OCI-LY7 (cell line): ENCODE measurements around the gene SPRN. TPM values are rescaled to one million over a fixed set of nuclear protein-coding genes. Genes with fewer than 3 reads are reported as not detected.

Experiments
- BruUV-seq: library from RNA; stranded (reverse); fragments of 400-500 nt; replicated peaks from 2 replicates; lab custom pipeline; 2021; lab: Mats Ljungman, UMichigan
- CTCF ChIA-PET: fragments of 300-600 bp; sonication (Branson Sonifier 250); formaldehyde crosslinking; loops from one replicate; lab custom pipeline; 2022; ENCODE audit warnings: antibody characterized with exemption; ENCODE audit not compliant: unreplicated experiment; lab: Charles Lee
- POLR2A ChIA-PET: fragments of 300-600 bp; sonication (Branson Sonifier 250); formaldehyde crosslinking; loops from one replicate; lab custom pipeline; 2022; ENCODE audit warnings: antibody characterized with exemption; lab: Charles Lee
- DNase-seq: peaks from one replicate; pipeline ENCODE4 v3.0.0-alpha.2; 2015; ENCODE audit warnings: low spot score
- H2AFZ ChIP-seq: fragments of 200-600 bp; sonication (generic), shearing (Covaris generic); 2 replicates; pipeline ENCODE4 v1.6.1; 2014; ENCODE audit warnings: mild to moderate bottlenecking, antibody characterized with exemption, low read length, moderate library complexity
- H3K27ac ChIP-seq: fragments of 200-600 bp; sonication (generic); 2 replicates; pipeline ENCODE4 v1.5.1; 2014; ENCODE audit warnings: mixed run types, low read depth, mild to moderate bottlenecking, moderate library complexity, low read length, inconsistent platforms; ENCODE audit not compliant: poor library complexity, severe bottlenecking
- H3K36me3 ChIP-seq: fragments of 200-600 bp; sonication (generic); 2 replicates; pipeline ENCODE4 v1.6.1; 2014; ENCODE audit warnings: mild to moderate bottlenecking, antibody characterized with exemption, low read length, moderate library complexity, mixed read lengths; ENCODE audit not compliant: insufficient read depth
- H3K4me1 ChIP-seq: fragments of 200-600 bp; sonication (generic); 2 replicates; pipeline ENCODE4 v1.5.1; 2014; ENCODE audit warnings: mild to moderate bottlenecking, low read length; ENCODE audit not compliant: insufficient read depth, poor library complexity, severe bottlenecking
- H3K4me2 ChIP-seq: fragments of 200-600 bp; sonication (generic); 2 replicates; pipeline ENCODE4 v1.6.1; 2014; ENCODE audit warnings: mild to moderate bottlenecking, low read length
- H3K4me3 ChIP-seq: fragments of 200-600 bp; sonication (generic); 2 replicates; pipeline ENCODE4 v1.5.1; 2014; ENCODE audit warnings: mild to moderate bottlenecking, low read depth, low read length; ENCODE audit not compliant: poor library complexity, severe bottlenecking
- H3K79me2 ChIP-seq: fragments of 200-600 bp; sonication (generic); 2 replicates; pipeline ENCODE4 v1.6.1; 2016; ENCODE audit warnings: low read depth, mild to moderate bottlenecking, low read length, moderate library complexity, mixed read lengths; ENCODE audit not compliant: insufficient read depth
- H3K9me2 ChIP-seq: fragments of 200-600 bp; sonication (generic); 2 replicates; pipeline ENCODE4 v1.6.1; 2016; ENCODE audit warnings: mild to moderate bottlenecking, low read length, mixed read lengths; ENCODE audit not compliant: insufficient read depth
- H3K9me3 ChIP-seq: fragments of 200-600 bp; sonication (generic); 2 replicates; pipeline ENCODE4 v1.6.1; 2014; ENCODE audit warnings: mild to moderate bottlenecking, mixed run types, low read length, mixed read lengths
- H4K20me1 ChIP-seq: fragments of 200-600 bp; sonication (generic); 2 replicates; pipeline ENCODE4 v1.6.1; 2014; ENCODE audit warnings: mild to moderate bottlenecking, antibody characterized with exemption, low read length, moderate library complexity, mixed read lengths; ENCODE audit not compliant: insufficient read depth
- CTCF ChIP-seq: fragments of 200-600 bp; sonication (generic); conservative IDR thresholded peaks from 2 replicates; pipeline ENCODE4 v1.5.1; 2014; ENCODE audit warnings: mild to moderate bottlenecking, antibody characterized with exemption, low read length, moderate library complexity, mixed read lengths
- EZH2phosphoT487 ChIP-seq: fragments of 200-600 bp; sonication (generic); IDR thresholded peaks from 2 replicates; pipeline ENCODE4 v1.6.1; 2018; ENCODE audit warnings: low read depth, borderline replicate concordance, mild to moderate bottlenecking, mixed run types, antibody characterized with exemption, low read length, moderate library complexity, mixed read lengths
- intact Hi-C: fragments of 100-400 bp; cut with micrococcal nuclease; formaldehyde crosslinking; loops from one replicate; pipeline ENCODE4 v1.10.0; 2022; ENCODE audit not compliant: unreplicated experiment
- total RNA-seq, 2 experiments: library from RNA; depleted of rRNA in 1 of 2; stranded (reverse); fragments of >200 nt in 1 of 2; shearing (Covaris generic) in 1 of 2; gene quantifications; 2 replicates each; pipeline ENCODE4 v1.2.3, GENCODE V29; 2014 to 2022

Gene SPRN
- total RNA-seq, 2 experiments from 2014 or later: not detected

DNA sequence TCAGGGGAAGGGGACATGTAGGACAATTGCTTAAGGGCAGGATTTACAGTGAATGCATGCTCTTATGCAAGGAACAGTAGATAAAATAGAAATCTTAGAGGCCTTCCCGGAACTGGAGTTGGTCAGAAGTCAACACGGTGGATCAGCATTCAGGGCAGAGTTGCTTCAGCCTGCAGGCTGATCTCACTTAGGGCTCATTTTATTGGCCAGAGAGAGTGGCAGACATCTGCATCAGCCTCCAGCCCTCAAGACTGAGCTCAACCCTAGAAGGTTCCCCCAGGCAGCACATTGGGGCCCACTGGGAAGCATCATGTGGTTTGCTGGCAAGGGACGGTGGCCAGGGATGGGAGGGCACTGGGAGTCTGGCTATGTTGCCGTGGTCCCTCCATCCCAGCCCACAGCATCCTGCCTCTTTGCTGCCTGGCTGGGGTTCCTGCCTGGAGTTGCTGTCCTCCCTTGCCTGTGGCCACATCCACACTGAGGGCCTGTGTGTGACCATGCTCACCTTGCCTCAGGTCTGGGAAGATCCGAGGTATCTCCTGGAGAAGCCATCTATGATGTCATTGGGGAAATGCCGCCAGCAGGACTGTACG is 42.4 kb upstream of the SPRN start:
- no peaks in the 10 kb centered on the region for H3K4me1 ChIP-seq
- POLR2A ChIA-PET: no interaction called here
- no peaks in the 10 kb centered on the region for H3K9me2 ChIP-seq
- no peaks in the 10 kb centered on the region for H3K36me3 ChIP-seq
- intact Hi-C loops: loop anchor here (10.0 kb wide), 1 partner anchor 972 kb away; no protein-coding TSS in a partner anchor
- DNase-seq: no peak
- CTCF ChIA-PET: no interaction called here
- BruUV-seq: no TSS peak
- H3K9me3 ChIP-seq: no peaks in the 10 kb centered on the region
- no peak overlapping the region for H2AFZ ChIP-seq
- H3K4me3 ChIP-seq: no peak overlapping the region
- H3K79me2 ChIP-seq: no peaks in the 10 kb centered on the region
- H4K20me1 ChIP-seq: no peaks in the 10 kb centered on the region
- TF ChIP-seq CTCF (no peak), EZH2phosphoT487 (no peak)
- H3K4me2 ChIP-seq: no peak overlapping the region
- H3K27ac ChIP-seq: no peak overlapping the region

DNA sequence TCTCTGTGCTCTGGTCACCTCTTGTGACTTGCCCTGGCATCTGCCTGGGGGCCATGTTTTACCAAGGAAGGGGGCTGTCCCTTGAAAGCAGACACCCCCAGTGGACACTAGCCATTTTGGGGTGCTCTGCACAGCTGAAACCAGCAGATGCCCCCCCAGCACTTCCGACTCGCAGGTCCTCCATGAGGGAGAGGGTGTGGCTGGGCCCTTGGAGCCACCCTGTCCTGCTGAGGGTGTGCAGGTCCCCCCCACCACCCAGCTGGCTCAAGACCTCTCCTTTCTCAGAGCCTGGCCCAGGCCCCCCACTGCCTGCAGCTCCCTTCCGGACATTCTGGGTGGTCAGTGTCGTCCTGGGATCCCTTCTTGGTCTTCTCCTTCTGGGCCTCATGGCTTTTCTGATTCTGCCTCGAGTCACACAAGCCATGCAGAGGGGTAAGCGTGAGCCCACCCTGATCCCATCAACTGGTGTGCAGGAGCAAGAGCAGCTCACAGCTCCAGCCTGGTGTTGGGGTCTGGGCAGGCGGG is 41.6 kb upstream of the SPRN start:
- Histone ChIP-seq H2AFZ (no peak overlapping the region), H4K20me1 (no peaks in the 10 kb centered on the region), H3K4me2 (no peak overlapping the region), H3K79me2 (no peaks in the 10 kb centered on the region), H3K4me1 (no peaks in the 10 kb centered on the region), H3K9me3 (no peaks in the 10 kb centered on the region), H3K9me2 (no peaks in the 10 kb centered on the region), H3K36me3 (no peaks in the 10 kb centered on the region), H3K4me3 (no peak overlapping the region), H3K27ac (no peak overlapping the region)
- TF ChIP-seq EZH2phosphoT487 (no peak), CTCF (no peak)
- BruUV-seq: no TSS peak
- DNase-seq: no peak
- intact Hi-C loops: loop anchor here (10.0 kb wide), 1 partner anchor 971 kb away; no protein-coding TSS in a partner anchor
- POLR2A ChIA-PET: no interaction called here
- CTCF ChIA-PET: no interaction called here
